K562 (cell line): ENCODE data around the gene GPR137C.

ENCODE experiments used
- CAMTA2 ChIP-seq: fragments of 250-450 bp; sonication (Bioruptor Pico); conservative IDR thresholded peaks from 2 replicates; pipeline ENCODE4 v1.5.1; 2022
- CUX1 ChIP-seq: fragments of 200-800 bp; sonication (Bioruptor generic); IDR thresholded peaks from 2 replicates; pipeline ENCODE4 v1.6.1; 2016; ENCODE audit warnings: missing genetic modification characterization, missing compliant biosample characterization
- ELK1 ChIP-seq: sonication (generic); formaldehyde crosslinking; IDR thresholded peaks from 2 replicates; pipeline ENCODE4 v1.8.1; 2022; ENCODE audit warnings: missing genetic modification reagents
- IFI16 ChIP-seq: fragments of 250-450 bp; sonication (Bioruptor Pico); IDR thresholded peaks from 2 replicates; pipeline ENCODE4 v2.1.2; 2022; ENCODE audit warnings: mild to moderate bottlenecking, inconsistent platforms
- JUNB ChIP-seq: fragments of 450-650 bp; formaldehyde crosslinking; conservative IDR thresholded peaks from 2 replicates; pipeline ENCODE4 v1.4.0; 2020; ENCODE audit warnings: mild to moderate bottlenecking
- MAX ChIP-seq: sonication (generic); formaldehyde crosslinking; IDR thresholded peaks from 2 replicates; pipeline ENCODE4 v1.9.0; 2022; ENCODE audit warnings: mild to moderate bottlenecking, missing genetic modification reagents
- POLR2AphosphoS5 ChIP-seq: IDR thresholded peaks from 2 replicates; pipeline ENCODE4 v1.6.1; 2011; ENCODE audit warnings: mild to moderate bottlenecking, low read depth, low read length, moderate library complexity; ENCODE audit not compliant: control insufficient read depth, insufficient read depth
- RFX1 ChIP-seq: fragments of 450-650 bp; IDR thresholded peaks from 2 replicates; pipeline ENCODE4 v1.6.1; 2016; ENCODE audit warnings: mild to moderate bottlenecking, moderate library complexity
- TAF15 ChIP-seq: fragments of 200-400 bp; formaldehyde crosslinking; IDR thresholded peaks from 2 replicates; pipeline ENCODE4 v1.6.1; 2017; ENCODE audit warnings: mild to moderate bottlenecking, low read depth, low read length, moderate library complexity
- ZBTB17 ChIP-seq: fragments of 450-650 bp; formaldehyde crosslinking; IDR thresholded peaks from 2 replicates; pipeline ENCODE4 v1.4.0; 2020; ENCODE audit warnings: mild to moderate bottlenecking
- ZBTB9 ChIP-seq: fragments of 450-650 bp; formaldehyde crosslinking; IDR thresholded peaks from 2 replicates; pipeline ENCODE4 v1.4.0; 2020; ENCODE audit warnings: mild to moderate bottlenecking, moderate library complexity
- ZNF282 ChIP-seq: sonication (generic); formaldehyde crosslinking; IDR thresholded peaks from 2 replicates; pipeline ENCODE4 v1.8.1; 2023; ENCODE audit warnings: missing genetic modification reagents
- TF ChIP-seq, protein P1 (sequence below), 3 experiments: IDR thresholded peaks in 2 of 3; conservative IDR thresholded peaks in 1 of 3; 2 replicates each; pipeline ENCODE4 v1.5.1; 2011 to 2012; ENCODE audit warnings: low read length in 3 of 3, mild to moderate bottlenecking in 3 of 3, control low read depth in 2 of 3, improper control_type of control experiment in 1 of 3, inconsistent platforms in 1 of 3, low read depth in 1 of 3, mixed read lengths in 1 of 3, moderate library complexity in 1 of 3; ENCODE audit not compliant: insufficient read depth in 2 of 3
- TF ChIP-seq, protein P2 (sequence below), 2 experiments: fragments of 450-650 bp; IDR thresholded peaks; 2 replicates each; pipeline ENCODE4 v1.6.1; 2018; ENCODE audit warnings: mild to moderate bottlenecking in 2 of 2, low read depth in 1 of 2; ENCODE audit not compliant: partially characterized antibody in 2 of 2

GRCh38 chr14:52602131-52602530 lies 49.5 kb downstream of the GPR137C start:
- TF ChIP-seq CAMTA2 (CRISPR knock-in tag), result no peak
- TF ChIP-seq MAX (CRISPR knock-in tag), result no peak
- no peak for TF ChIP-seq ZNF282 (CRISPR knock-in tag)
- TF ChIP-seq, protein P1, sequence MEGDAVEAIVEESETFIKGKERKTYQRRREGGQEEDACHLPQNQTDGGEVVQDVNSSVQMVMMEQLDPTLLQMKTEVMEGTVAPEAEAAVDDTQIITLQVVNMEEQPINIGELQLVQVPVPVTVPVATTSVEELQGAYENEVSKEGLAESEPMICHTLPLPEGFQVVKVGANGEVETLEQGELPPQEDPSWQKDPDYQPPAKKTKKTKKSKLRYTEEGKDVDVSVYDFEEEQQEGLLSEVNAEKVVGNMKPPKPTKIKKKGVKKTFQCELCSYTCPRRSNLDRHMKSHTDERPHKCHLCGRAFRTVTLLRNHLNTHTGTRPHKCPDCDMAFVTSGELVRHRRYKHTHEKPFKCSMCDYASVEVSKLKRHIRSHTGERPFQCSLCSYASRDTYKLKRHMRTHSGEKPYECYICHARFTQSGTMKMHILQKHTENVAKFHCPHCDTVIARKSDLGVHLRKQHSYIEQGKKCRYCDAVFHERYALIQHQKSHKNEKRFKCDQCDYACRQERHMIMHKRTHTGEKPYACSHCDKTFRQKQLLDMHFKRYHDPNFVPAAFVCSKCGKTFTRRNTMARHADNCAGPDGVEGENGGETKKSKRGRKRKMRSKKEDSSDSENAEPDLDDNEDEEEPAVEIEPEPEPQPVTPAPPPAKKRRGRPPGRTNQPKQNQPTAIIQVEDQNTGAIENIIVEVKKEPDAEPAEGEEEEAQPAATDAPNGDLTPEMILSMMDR (IDR thresholded peaks at IDR 0.05 in 2 of 3, conservative IDR thresholded peaks at IDR 0.05 in 1 of 3; ENCODE audit: insufficient read depth in 2 of 3, low read depth in 1 of 3, low read length in 3 of 3), result no peak
- no peak for TF ChIP-seq JUNB (CRISPR knock-in tag)
- TF ChIP-seq RFX1, result no peak
- TF ChIP-seq ZBTB17, result no peak
- TF ChIP-seq IFI16 (CRISPR knock-in tag), result no peak
- TF ChIP-seq, protein P2, sequence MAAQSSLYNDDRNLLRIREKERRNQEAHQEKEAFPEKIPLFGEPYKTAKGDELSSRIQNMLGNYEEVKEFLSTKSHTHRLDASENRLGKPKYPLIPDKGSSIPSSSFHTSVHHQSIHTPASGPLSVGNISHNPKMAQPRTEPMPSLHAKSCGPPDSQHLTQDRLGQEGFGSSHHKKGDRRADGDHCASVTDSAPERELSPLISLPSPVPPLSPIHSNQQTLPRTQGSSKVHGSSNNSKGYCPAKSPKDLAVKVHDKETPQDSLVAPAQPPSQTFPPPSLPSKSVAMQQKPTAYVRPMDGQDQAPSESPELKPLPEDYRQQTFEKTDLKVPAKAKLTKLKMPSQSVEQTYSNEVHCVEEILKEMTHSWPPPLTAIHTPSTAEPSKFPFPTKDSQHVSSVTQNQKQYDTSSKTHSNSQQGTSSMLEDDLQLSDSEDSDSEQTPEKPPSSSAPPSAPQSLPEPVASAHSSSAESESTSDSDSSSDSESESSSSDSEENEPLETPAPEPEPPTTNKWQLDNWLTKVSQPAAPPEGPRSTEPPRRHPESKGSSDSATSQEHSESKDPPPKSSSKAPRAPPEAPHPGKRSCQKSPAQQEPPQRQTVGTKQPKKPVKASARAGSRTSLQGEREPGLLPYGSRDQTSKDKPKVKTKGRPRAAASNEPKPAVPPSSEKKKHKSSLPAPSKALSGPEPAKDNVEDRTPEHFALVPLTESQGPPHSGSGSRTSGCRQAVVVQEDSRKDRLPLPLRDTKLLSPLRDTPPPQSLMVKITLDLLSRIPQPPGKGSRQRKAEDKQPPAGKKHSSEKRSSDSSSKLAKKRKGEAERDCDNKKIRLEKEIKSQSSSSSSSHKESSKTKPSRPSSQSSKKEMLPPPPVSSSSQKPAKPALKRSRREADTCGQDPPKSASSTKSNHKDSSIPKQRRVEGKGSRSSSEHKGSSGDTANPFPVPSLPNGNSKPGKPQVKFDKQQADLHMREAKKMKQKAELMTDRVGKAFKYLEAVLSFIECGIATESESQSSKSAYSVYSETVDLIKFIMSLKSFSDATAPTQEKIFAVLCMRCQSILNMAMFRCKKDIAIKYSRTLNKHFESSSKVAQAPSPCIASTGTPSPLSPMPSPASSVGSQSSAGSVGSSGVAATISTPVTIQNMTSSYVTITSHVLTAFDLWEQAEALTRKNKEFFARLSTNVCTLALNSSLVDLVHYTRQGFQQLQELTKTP (IDR thresholded peaks at IDR 0.05; ENCODE audit: low read depth in 1 of 2, partially characterized antibody in 2 of 2), result no peak
- TF ChIP-seq CUX1 (CRISPR knock-in tag), result no peak
- TF ChIP-seq TAF15, result no peak
- TF ChIP-seq ELK1 (CRISPR knock-in tag), result no peak
- no peak for TF ChIP-seq POLR2AphosphoS5
- TF ChIP-seq ZBTB9 (CRISPR knock-in tag), result no peak
